A673 (cell line): ENCODE results near the gene KCTD16. TPM values are rescaled to one million over a fixed set of nuclear protein-coding genes. Genes with fewer than 3 reads are reported as not detected.

Experiments used
- BruUV-seq: library from RNA; stranded (reverse); fragments of 400-500 nt; replicated peaks from 2 replicates; lab custom pipeline; 2021; lab: Mats Ljungman, UMichigan
- CTCF ChIA-PET: fragments of 300-600 bp; sonication (Branson Sonifier 250); formaldehyde crosslinking; loops from one replicate; lab custom pipeline; 2022; ENCODE audit warnings: antibody characterized with exemption; lab: Charles Lee
- POLR2A ChIA-PET: fragments of 300-600 bp; sonication (Branson Sonifier 250); formaldehyde crosslinking; loops from one replicate; lab custom pipeline; 2022; ENCODE audit warnings: antibody characterized with exemption; ENCODE audit not compliant: low non-redundant PET; lab: Charles Lee
- DNase-seq: peaks from one replicate; pipeline ENCODE4 v3.0.0-alpha.2; 2015; ENCODE audit warnings: low spot score
- H3K27ac ChIP-seq: fragments of 200-600 bp; sonication (generic); 2 replicates; pipeline ENCODE4 v1.5.1; 2016; ENCODE audit warnings: mixed run types, low read depth, mild to moderate bottlenecking, mixed read lengths, antibody characterized with exemption, low read length; ENCODE audit not compliant: poor library complexity, severe bottlenecking
- H3K27me3 ChIP-seq: fragments of 200-600 bp; sonication (generic); replicated peaks from 2 replicates; pipeline ENCODE4 v1.6.1; 2017; ENCODE audit warnings: mixed run types, low read depth, mild to moderate bottlenecking, mixed read lengths, antibody characterized with exemption, low read length; ENCODE audit not compliant: insufficient read depth, poor library complexity
- H3K36me3 ChIP-seq: fragments of 200-600 bp; sonication (generic); 2 replicates; pipeline ENCODE4 v1.6.1; 2016; ENCODE audit warnings: mixed run types, mild to moderate bottlenecking, mixed read lengths, antibody characterized with exemption, low read length; ENCODE audit not compliant: insufficient read depth, poor library complexity, severe bottlenecking
- H3K4me1 ChIP-seq: fragments of 200-600 bp; sonication (generic); 2 replicates; pipeline ENCODE4 v1.6.1; 2017; ENCODE audit warnings: mixed run types, mild to moderate bottlenecking, mixed read lengths, antibody characterized with exemption, low read length; ENCODE audit not compliant: insufficient read depth, poor library complexity, severe bottlenecking
- H3K4me3 ChIP-seq: fragments of 200-600 bp; sonication (generic); 2 replicates; pipeline ENCODE4 v1.5.1; 2016; ENCODE audit warnings: low read depth, mixed run types, mild to moderate bottlenecking, mixed read lengths, low read length; ENCODE audit not compliant: poor library complexity, severe bottlenecking
- H3K9me3 ChIP-seq: fragments of 200-600 bp; sonication (generic); 2 replicates; pipeline ENCODE4 v1.6.1; 2016; ENCODE audit warnings: mixed run types, low read depth, mild to moderate bottlenecking, mixed read lengths, antibody characterized with exemption, low read length; ENCODE audit not compliant: poor library complexity, severe bottlenecking
- EZH2 ChIP-seq: fragments of 200-600 bp; sonication (generic); IDR thresholded peaks from 2 replicates; pipeline ENCODE4 v1.6.1; 2017; ENCODE audit warnings: borderline replicate concordance, low read depth, mild to moderate bottlenecking, mixed read lengths, antibody characterized with exemption, low read length; ENCODE audit not compliant: poor library complexity, severe bottlenecking
- intact Hi-C: fragments of 100-400 bp; cut with micrococcal nuclease; formaldehyde crosslinking; loops from one replicate; pipeline ENCODE4 v1.10.0; 2022; ENCODE audit not compliant: unreplicated experiment
- total RNA-seq: library from RNA; stranded (reverse); gene quantifications from 2 replicates; pipeline ENCODE4 v1.2.3, GENCODE V29; 2021
- TF ChIP-seq, protein P1 (sequence below): fragments of 300-800, 200-600 bp; sonication (generic); conservative IDR thresholded peaks from 2 replicates; pipeline ENCODE4 v1.5.1; 2017; ENCODE audit warnings: low read depth, mild to moderate bottlenecking, antibody characterized with exemption, low read length, moderate library complexity, mixed read lengths

The KCTD16 gene
- total RNA-seq, 1 experiment from 2014 or later, result 1.1 TPM

DNA sequence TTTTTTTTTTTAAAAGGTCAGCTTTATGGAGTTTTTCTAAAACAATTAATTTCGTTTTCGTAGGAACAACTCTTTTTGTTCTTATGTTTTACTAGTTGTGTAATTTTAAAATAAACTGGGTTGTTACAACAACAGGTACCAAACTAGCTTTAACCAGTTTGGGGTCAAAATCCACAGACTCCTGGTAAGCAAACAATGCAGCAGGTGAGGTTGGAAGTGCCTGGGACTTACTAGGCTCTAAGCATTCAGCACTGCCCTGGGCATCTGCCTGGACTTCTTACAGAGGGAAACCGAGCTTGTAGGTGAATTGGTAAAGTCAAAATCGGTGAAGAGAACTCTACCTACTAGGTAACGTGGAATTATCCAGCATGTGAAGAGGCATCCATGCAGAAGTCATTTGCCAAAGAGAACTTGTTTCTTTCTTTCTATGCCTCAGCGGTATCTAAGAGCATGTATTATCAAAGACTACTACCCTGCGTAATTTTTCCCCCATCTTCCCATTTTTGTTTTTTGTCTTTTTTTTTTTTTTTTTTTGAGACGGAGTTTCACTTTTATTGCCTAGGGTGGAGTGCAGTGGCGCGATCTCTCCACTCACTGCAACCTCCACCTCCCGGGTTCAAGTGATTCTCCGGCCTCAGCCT, 145.4 kb downstream of the KCTD16 start:
- Histone ChIP-seq H3K4me1 (no peaks in the 10 kb centered on the region), H3K9me3 (no peaks in the 10 kb centered on the region), H3K27me3 (no peaks in the 10 kb centered on the region), H3K36me3 (no peaks in the 10 kb centered on the region), H3K4me3 (no peak overlapping the region), H3K27ac (no peak overlapping the region)
- DNase-seq, result no peak
- intact Hi-C loops, result no loop called here
- BruUV-seq, result no TSS peak
- TF ChIP-seq, protein P1, sequence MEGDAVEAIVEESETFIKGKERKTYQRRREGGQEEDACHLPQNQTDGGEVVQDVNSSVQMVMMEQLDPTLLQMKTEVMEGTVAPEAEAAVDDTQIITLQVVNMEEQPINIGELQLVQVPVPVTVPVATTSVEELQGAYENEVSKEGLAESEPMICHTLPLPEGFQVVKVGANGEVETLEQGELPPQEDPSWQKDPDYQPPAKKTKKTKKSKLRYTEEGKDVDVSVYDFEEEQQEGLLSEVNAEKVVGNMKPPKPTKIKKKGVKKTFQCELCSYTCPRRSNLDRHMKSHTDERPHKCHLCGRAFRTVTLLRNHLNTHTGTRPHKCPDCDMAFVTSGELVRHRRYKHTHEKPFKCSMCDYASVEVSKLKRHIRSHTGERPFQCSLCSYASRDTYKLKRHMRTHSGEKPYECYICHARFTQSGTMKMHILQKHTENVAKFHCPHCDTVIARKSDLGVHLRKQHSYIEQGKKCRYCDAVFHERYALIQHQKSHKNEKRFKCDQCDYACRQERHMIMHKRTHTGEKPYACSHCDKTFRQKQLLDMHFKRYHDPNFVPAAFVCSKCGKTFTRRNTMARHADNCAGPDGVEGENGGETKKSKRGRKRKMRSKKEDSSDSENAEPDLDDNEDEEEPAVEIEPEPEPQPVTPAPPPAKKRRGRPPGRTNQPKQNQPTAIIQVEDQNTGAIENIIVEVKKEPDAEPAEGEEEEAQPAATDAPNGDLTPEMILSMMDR, result no peak
- TF ChIP-seq EZH2, result no peak
- CTCF ChIA-PET, result no interaction called here
- POLR2A ChIA-PET, result no interaction called here

DNA sequence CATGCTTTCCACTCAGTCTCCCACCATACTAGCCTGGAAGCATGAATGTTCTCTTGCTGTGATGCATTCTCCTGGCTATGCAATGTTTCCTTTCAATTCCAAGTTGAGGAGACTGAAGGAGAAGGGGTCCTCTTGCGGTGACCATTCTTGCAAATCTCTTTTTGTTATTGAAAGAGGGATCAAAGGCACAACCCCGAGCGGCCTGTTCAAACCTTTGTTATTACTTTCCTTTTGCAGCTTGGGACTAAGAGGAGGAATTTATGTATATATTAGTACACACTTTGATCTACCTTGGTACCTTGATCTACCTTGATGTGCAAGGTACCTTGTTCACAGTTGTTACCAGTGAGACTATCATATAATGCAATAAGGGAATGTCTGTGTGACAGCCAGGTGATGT, 147.3 kb downstream of the KCTD16 start:
- intact Hi-C loops, result no loop called here
- no peaks in the 10 kb centered on the region for H3K4me1 ChIP-seq
- H3K36me3 ChIP-seq, result no peaks in the 10 kb centered on the region
- POLR2A ChIA-PET, result no interaction called here
- H3K9me3 ChIP-seq, result no peaks in the 10 kb centered on the region
- H3K27ac ChIP-seq, result no peak overlapping the region
- CTCF ChIA-PET, result no interaction called here
- H3K27me3 ChIP-seq, result no peaks in the 10 kb centered on the region
- H3K4me3 ChIP-seq, result no peak overlapping the region
- BruUV-seq, result no TSS peak
- DNase-seq, result no peak
- TF ChIP-seq EZH2, result no peak
- TF ChIP-seq, protein P1, result no peak

DNA sequence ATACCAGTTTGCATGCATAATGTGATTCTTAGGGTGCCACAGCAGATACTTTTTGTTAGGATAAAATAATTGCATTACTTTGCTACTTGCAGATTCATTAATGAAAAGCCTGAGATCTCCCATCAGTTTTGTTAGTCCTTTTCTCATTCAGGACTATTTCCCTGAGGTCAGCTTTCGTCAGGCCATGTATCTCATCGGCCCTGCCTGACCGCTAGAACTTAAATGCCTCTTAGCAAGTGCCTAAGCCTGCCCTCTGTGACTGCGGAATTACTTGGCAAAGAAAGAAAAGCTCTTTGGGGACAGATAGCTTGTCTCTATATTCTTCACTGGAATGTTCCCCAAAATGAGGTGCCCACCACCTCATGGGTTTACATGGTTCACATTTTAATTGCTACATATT, 147.8 kb downstream of the KCTD16 start:
- Histone ChIP-seq H3K4me1 (no peaks in the 10 kb centered on the region), H3K36me3 (no peaks in the 10 kb centered on the region), H3K4me3 (no peak overlapping the region), H3K9me3 (no peaks in the 10 kb centered on the region), H3K27ac (no peak overlapping the region), H3K27me3 (no peaks in the 10 kb centered on the region)
- ChIA-PET POLR2A (no interaction called here), CTCF (no interaction called here)
- no peak for DNase-seq
- TF ChIP-seq EZH2, result no peak
- TF ChIP-seq, protein P1, result no peak
- no TSS peak for BruUV-seq
- intact Hi-C loops, result no loop called here
